NCI-H1694 (cell line): ENCODE results near the gene PDZD2.
"Not testable (repeated sequence)": the region's sequence is repeated elsewhere in the genome, so short reads cannot be mapped to it uniquely, and the experiment has no call there.

Experiments
- DNase-seq: peaks from one replicate; lab custom pipeline; 2025; lab: John Stamatoyannopoulos, UW

PDZD2 gene

GRCh38 chr5:32008746-32009145, 369.8 kb downstream of the PDZD2 start:
- DNase-seq: no peak

- DNase-seq: no peak
These were observed 374.7 kb downstream of the PDZD2 start for GRCh38 chr5:32013658-32014057.

- DNase-seq: no peak
These were observed 375.3 kb downstream of the PDZD2 start for GRCh38 chr5:32014096-32014745.

GRCh38 chr5:32015262-32015661, 376.3 kb downstream of the PDZD2 start:
- not testable (repeated sequence) for DNase-seq

- DNase-seq: no peak
These were observed 378.9 kb downstream of the PDZD2 start for GRCh38 chr5:32017692-32018367.

GRCh38 chr5:32018476-32019436, 379.8 kb downstream of the PDZD2 start:
- DNase-seq: no peak

- no peak for DNase-seq
These were observed 381.3 kb downstream of the PDZD2 start for GRCh38 chr5:32020271-32020670.

GRCh38 chr5:32020946-32021345, 382.0 kb downstream of the PDZD2 start:
- no peak for DNase-seq

- DNase-seq: no peak
These were observed 382.8 kb downstream of the PDZD2 start for GRCh38 chr5:32021771-32022170.

GRCh38 chr5:32022638-32023037, 383.7 kb downstream of the PDZD2 start:
- DNase-seq: no peak

- DNase-seq: no peak
These were observed 384.9 kb downstream of the PDZD2 start for GRCh38 chr5:32023816-32024215.

- no peak for DNase-seq
These were observed 385.8 kb downstream of the PDZD2 start for GRCh38 chr5:32024751-32025150.

- DNase-seq: no peak
These were observed 388.3 kb downstream of the PDZD2 start for GRCh38 chr5:32027093-32027716.

GRCh38 chr5:32027717-32028458, 389.0 kb downstream of the PDZD2 start:
- DNase-seq: no peak

- no peak for DNase-seq
These were observed 390.3 kb downstream of the PDZD2 start for GRCh38 chr5:32029261-32029660.

- no peak for DNase-seq
These were observed 390.9 kb downstream of the PDZD2 start for GRCh38 chr5:32029781-32030180.

- DNase-seq: no peak
These were observed 391.3 kb downstream of the PDZD2 start for GRCh38 chr5:32030222-32030621.

- no peak for DNase-seq
These were observed 391.8 kb downstream of the PDZD2 start for GRCh38 chr5:32030686-32031085.

GRCh38 chr5:32031089-32031488, 392.2 kb downstream of the PDZD2 start:
- DNase-seq: no peak

GRCh38 chr5:32038523-32038922, 399.6 kb downstream of the PDZD2 start:
- DNase-seq: no peak

GRCh38 chr5:32039133-32039532, 400.2 kb downstream of the PDZD2 start:
- not testable (repeated sequence) for DNase-seq
